SK-MEL-5 (cell line): ENCODE measurements around the gene ZNF236. TPM values are rescaled to one million over a fixed set of nuclear protein-coding genes. Genes with fewer than 3 reads are reported as not detected.
"Not testable (repeated sequence)": the region's sequence is repeated elsewhere in the genome, so short reads cannot be mapped to it uniquely, and the experiment has no call there.

Source experiments
- DNase-seq: peaks from one replicate; pipeline ENCODE4 v3.0.0-alpha.2; 2016; ENCODE audit warnings: low read depth, low spot score
- in situ Hi-C: cut with HindIII; loops from 2 replicates; pipeline ENCODE4 v1.10.0; 2016; ENCODE audit warnings: low sequenced_read_pairs, high pct_unique_total_duplicates, low pct_unique_long_range_greater_than_20kb
- small RNA-seq, 2 experiments: library from RNA; depleted of rRNA; stranded (forward); fragments of <200 nt; gene quantifications; one replicate each; pipeline ENCODE3, GENCODE V24; 2014
- total RNA-seq: library from RNA; depleted of rRNA; stranded (reverse); fragments of >200 nt; shearing (Covaris generic); gene quantifications from 2 replicates; pipeline ENCODE4 v1.2.3, GENCODE V29; 2014

The ZNF236 gene
- total RNA-seq, 1 experiment from 2014 or later, result 7.5 TPM

GRCh38 chr18:77013811-77014521 lies 191.6 kb downstream of the ZNF236 start:
- in situ Hi-C loops, result no loop called here

GRCh38 chr18:77014538-77014937 lies 192.2 kb downstream of the ZNF236 start:
- peak; percentile 17 for DNase-seq
- in situ Hi-C loops, result no loop called here

More at GRCh38 chr18:77013811-77014521, 191.6 kb downstream of the ZNF236 start:
- peak; percentile 98 for DNase-seq

DNA sequence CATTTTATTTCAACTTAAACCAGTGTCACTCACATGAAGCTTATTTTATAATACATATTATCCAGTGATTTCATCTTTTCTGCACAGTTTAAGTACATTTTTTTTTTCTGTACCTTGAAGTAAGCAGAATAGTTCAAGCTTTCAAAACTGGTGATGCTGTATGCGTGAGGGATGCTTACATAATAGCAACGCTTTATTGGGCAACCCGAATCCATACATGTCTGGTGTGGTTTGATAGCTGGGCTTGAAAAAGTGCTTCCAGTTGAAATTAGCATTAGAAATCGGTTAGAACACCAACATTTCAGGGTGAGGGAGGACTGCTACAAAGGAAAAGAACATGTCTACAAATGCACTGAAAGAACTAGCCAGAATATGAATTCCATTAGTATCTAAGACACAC lies 192.8 kb downstream of the ZNF236 start:
- in situ Hi-C loops, result no loop called here
- no peak for DNase-seq

DNA sequence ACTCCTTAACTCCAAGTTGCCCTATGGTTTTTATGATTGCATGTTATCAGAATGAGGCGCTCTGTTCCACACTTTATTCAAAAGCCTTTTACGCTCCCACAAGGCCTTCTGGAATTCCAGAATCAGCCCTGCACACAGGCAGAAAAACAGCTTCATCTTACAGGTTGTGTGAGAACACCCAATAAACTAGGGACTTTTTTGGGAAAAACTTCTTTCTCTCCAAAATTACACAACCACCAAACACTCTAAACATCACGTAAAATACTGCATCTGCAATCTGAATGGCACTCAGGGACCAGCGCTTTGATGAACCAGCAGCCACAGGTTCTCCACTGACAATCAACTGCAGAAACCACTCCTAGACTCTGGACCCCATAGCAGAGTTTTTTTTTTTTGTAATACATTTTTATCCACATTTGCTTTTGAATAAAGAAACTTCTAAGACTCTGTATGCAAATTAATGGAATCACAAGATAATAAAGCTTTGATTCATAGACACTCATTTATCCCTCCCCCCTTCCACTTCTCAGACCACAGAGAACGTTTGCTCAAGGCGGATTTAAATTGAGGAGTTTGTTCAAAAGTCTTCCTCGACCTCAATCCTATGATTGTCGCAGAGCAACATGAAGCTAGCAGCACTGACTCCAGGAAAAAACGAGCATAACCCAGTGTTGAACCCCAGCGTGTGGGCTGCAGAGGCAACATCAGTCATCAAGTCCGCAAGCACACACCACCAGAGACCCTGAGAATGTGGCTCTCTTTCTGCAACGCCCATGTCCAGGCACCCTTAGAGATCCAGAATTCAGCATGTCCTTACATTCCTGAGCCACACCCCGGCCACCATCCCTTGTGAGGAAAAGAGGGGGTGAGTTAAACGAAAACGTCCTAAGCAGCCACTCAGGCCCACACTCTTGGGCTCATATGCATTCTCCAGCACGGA lies 193.7 kb downstream of the ZNF236 start:
- DNase-seq, result peak; percentile 40
- in situ Hi-C loops, result no loop called here

- in situ Hi-C loops, result no loop called here
- no peak for DNase-seq
Measured at GRCh38 chr18:77016936-77017335, 194.6 kb downstream of the ZNF236 start.

DNA sequence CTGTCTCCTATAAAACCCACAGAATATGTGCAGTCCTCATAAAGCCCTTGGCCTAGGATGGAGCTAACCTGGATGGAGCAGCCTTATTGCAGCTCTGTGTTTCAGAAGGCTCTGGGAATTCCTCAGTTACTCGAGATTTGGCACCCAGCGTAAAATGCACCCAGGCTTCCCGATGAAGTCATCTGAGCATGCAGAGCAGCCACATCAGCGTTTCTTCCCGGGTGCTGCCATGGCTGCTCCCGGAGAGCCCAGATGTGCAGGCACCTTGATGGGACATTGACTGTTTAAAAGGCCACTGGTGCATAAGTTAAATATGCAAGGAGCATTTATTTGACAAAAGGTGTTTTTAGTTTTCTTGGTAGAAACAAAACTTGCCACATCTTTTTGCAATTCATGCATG lies 195.0 kb downstream of the ZNF236 start:
- no peak for DNase-seq
- in situ Hi-C loops, result no loop called here

DNA sequence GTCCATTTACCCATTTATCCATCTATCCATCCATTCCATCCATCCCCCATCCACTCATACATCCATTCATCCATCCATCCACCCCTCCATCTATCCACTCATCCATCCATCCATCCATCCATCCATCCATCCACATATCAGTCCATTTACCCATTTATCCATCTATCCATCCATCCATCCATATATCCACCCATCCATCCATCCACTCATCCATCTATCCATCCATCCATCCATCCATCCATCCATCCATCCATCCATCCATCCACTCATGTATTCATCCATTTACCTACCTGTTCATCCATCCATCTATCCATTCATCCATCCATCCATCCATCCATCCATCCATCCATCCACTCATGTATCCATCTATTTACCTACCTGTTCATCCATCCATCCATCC lies 196.3 kb downstream of the ZNF236 start:
- DNase-seq, in situ Hi-C loops: not testable (repeated sequence)

DNA sequence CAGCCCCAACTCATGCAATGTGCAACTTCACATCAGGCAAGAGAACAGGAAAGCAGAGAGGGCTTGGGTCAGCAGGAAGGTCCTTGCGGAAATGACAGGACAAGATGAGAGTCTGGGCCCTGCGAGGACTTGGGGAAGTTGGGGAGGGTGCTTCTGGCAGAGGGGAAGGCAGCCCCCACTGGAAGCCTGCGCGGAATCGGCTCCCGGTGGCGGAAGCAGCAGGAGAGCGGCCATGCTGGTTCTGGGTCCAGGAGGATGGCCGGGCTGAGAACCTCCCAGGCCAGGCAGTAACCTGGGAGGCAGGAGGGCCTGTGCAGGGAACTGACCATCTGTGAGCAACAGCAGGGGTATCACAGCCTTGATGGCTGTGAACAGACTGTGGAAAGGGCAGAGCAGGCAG lies 197.3 kb downstream of the ZNF236 start:
- in situ Hi-C loops, result no loop called here
- no peak for DNase-seq

Small RNAs within 50 kb of the gene (small RNA-seq; reads per million reads assigned to genes)
- gene RF00017, result 0 reads per million in 2 experiments
- 0 reads per million in 2 experiments for gene RNU6-346P
